Cortex of kidney (tissue), 1 donor: ENCODE measurements around the gene KRT83.
"Not testable (repeated sequence)": the region's sequence is repeated elsewhere in the genome, so short reads cannot be mapped to it uniquely, and the experiment has no call there.

ENCODE experiments used
- DNase-seq: peaks from one replicate; lab custom pipeline; 2025; lab: John Stamatoyannopoulos, UW

Gene KRT83

DNA sequence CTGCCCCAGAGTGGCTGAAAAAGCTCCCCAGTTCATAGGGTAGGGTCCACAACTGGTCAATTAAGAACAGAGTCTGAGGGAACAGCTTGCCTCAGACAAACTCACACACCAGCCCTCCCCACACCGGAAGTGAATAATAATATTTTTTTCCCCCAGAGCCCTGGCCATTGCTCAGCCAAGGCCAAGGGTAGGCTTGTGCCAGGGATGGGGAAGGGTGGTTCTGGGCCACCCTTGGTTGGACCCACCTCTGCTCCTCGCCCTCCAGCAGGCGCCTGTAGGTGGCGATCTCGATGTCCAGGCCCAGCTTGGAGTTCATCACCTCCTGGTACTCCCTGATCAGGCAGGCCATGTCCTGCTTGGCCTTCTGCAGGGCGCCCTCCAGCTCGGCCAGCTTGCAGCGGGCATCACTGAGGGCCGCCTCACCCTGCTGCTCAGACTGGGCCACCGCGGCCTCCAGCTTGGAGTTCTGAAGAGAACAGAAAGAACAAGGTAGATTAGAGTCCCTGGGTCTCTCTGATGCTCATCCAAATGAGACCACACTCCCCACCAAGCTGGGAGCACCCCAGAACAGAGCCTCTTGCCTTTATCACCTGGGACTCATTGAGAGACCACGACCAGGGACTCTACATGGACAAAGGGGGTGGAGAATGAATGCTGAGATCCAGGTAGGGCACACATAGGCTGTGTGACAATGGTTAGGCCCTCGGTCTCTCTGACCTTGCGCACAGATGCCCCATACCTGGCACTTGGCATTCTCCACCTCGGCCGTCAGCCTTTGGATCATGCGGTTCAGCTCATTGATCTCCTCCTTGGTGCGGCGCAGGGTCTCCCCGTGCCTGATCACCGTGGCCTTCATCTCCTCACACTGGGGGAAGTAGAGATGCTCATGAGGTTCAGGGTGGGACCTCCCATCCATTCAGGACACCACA is 34.1 kb downstream of the KRT83 start:
- DNase-seq, result not testable (repeated sequence)

DNA sequence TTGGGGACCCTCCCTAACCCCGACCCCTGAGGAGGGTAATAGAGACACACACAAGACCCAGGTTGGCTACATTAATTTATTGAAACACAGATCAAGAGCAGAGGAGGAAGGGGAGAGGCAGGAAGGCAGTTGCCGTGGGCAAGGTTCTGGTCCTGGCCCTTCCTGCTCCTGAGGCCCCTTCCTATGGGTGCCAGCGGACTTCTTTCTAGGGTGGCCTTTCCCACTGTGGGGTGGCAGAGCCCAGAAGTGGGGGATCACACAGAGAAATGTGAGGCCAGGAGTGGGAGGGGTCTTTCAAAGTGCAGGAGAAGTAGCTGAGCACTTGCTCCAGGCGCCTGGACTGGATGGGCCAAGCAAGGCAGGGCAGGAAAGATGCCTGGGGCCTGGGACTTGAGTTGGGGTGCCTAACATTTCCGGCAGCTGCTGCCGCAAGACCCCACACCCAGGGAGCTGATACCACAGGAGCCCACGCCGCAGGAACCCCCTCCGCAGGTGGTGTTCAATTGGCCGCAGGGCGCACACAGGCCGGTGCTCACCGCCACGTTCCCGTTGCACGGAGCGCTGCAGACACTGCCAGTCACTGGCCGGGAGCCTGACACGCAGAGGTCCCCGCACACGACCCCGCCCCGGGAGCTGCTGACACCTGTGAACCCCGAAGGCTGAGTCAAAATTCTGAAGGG is 35.2 kb downstream of the KRT83 start:
- no peak for DNase-seq

DNA sequence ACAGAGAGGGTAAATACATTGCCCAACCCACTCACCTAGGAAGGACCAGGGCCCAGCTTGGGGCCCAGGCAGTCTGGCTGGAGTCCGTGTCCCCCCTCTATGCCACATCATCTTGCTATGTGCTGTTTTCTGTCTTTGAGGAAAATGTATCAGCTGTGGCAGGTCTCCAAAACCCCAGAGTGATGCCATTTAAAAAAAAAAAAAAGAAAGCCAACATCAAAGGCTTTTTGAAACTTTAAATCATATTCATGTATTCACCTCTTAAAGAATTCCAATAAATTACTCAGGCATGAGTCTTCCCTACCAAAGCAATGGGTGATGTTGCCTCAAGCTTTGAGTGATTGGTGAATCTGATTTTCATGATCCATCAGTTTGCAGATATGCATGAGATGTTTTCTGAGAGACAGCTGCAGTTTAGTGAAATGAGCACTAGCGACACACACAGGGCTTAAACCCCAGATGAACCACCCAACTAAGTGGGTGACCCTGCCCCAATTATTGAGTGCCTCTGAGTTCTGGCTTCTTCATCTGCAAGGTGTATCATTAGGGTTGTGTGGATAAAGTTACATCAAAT is 35.9 kb downstream of the KRT83 start:
- DNase-seq, result no peak

DNA sequence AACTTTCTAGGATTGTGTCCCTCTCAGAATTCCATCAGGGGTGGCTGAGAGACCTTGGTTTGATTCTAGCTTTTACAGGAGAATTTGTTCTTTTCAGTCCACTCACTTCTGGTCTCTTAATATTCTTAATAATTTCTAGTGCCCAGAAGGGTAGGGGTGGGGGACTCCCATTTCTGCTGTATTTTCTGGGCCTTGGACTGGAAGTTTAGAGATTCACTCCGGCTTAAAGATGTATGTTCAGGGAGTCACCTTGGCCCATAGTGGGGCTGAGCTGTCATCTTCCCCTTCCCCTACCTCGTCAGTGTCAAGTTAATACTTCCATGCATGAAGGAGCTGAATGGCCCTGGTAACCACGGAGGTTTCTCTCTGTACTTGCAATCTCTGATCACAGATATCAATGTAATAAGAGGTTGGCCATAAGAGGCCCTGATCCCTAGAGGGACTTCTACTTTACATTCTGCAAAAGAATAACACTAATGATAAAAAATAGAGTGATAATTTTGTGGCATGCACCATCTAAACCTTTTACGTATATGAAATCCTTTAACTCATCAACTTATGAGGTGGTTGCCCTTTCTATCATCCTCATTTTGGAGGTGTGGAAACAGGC is 36.5 kb downstream of the KRT83 start:
- DNase-seq, result no peak

DNA sequence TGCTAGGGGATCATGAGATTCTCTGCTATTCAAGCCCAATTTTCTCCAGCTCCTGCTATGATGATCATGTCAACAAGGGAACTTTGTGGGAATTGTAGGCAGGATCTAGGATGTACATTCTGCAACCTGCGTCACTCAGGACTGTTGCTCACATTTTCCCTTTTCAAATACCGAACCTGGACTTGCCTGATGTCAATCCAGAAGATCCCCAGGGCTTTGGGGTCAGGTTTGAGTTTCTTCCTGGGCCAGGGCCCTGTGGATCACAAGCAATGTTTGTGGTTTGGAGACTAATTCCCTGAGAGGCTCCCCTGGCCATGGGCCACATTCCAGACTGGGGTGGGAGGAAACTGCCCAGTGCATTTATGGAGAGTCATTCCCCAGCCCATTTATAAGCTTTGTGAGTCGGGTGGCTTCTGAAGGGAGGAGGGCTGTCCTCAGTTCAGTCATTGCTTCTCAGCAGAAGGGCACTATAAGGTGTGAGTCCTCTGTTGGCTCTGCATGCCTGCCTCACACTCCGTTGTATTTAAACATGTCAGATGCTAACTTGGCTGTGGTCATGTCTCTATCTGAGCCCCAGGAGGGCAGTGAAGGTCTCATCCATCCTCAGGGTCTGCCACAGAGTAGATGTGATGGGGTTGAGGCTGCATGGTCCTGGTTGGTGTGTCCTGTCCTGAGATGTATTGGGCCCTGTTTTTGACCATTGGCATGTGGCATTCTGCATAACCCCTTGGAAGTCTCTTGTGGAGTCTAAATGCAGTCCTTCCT is 40.2 kb downstream of the KRT83 start:
- no peak for DNase-seq

DNA sequence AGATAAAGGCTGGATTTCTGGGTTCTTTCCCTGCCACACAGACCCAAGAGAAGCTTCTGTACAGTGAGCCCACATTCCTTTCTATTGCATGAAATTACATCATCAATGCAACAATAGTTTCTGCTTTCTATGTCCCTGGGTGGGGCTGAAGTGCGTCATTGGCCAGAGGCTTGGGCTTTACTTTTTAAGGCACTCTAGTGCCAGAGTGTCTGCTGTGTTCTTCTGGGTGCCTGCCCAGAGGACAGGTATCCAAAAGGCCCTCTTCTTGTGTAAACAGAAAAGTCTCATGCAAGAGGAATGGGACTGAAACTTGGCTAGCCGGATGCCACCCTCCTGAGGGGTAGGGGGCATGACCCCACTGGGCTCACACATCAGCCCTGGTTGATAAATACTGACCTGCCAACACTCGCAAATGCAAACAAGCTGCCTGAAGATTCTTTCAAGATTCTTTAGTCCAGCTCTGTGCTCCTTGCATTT is 40.8 kb downstream of the KRT83 start:
- no peak for DNase-seq

DNA sequence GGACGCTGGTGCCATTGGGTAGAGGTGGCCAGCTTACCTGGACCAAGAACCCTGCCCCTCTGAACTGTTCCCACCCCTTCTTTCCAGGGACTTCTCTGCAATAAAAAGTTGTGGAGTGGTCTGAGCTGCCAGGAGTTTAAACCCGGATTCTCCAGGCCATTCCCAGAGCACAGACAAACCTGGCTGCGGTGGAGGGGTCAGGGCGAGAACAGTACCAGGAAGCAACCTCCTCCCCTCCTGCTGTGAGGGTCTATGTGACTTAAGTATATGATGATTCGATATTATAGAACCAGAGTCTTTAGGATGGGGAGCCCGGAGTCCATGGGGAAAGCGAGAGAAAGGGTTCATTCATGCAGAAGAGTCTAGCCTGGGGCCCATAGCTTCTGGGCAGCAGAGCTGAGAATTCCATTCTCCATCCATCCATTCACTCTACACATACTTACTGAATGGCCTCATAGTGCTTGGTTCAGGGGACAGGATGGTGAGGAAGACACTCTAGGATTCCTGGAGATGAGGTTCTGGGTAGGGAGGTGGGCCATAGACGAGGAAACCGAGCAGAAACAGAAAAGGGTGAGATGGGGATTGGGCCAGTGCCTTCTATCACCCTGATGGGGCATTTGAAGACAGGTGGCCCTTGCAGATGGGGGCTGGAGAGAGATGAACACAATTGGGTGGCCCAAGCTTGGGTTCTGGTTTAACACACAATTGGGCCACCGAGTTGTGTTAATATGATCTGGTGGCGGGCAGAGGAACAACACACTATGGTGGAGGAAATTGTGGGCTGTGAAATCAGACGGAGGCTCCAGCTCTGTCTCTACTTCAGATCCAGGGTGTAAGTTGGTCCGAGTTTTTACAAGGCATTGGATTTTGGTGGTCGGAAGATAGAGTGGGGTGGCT is 41.5 kb downstream of the KRT83 start:
- no peak for DNase-seq

DNA sequence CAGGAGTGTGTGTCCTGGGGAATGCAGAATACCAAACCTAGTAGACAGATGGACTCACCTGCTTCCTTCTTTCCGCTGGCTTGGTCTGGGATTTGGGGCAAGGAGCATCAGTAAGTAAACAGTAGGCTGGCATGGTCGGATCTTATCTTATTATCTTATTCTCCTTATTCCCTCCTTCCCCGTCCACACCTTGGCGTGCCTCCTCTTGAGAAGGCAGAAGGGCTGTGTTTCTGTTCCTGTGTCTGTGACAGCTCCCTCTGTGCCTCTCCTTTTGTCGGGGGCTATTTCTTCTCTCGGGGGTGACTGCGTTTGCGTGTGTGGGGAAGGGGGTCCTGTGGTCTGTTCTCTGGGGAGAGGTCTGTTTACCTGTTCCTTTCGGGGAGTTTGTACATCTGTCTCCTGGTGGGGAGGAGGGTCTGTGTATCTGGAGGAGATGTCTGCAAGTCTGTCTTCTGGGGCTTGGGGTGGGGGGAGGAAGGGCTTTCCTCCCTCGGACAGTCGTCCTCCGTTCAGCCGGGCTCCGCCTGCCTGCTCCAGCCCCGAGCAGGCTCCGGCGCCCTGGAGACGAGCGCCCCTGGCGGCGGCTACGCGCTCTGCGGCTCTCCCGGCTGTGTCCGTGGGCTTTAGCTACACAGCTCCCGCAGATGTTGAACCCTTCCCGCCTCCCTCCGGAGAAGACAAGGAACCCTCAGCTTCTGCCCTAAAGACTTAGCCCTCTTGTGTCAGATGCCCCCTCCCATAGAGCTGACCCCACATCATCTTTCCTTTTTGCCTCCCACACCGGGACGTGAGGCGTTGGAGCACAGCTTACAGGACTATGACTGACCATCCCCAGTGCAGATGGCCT is 42.4 kb downstream of the KRT83 start:
- DNase-seq, result no peak

DNA sequence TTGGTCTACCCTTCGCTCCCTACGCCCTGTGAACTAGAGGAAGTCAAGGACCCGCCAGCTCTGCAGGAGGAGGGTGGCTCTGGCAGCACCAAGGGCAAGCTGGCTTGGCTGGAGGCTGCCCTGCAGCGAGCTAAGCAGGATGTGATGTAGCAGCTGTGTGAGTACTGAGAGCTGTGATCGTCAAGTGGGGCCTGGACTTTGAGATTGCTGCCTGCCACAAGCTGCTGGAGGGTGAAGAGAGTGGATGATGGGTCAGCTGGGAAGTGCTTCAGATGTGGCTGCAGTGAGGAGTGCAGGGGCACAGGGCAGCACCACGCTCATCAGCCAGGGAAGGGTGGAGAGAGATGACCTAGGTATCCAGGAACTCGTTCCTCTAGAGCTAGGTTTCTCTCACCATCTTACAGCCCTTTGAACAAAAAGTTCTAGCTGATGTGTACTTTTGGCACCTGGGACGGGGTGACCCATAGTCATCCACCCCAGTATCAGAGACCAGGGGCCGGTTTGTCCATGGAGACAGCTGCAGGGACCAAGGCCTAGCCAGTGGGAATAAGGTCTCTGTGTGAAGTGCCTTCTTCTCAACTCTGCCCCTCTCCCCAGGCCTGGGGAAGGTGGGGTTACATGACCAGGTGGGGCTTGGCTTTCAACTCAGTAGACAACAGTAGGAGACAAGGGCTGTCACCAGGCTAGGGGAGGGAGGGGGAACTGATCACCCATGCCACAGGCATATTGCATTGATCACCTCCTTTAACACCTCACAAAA is 43.5 kb downstream of the KRT83 start:
- DNase-seq, result no peak

DNA sequence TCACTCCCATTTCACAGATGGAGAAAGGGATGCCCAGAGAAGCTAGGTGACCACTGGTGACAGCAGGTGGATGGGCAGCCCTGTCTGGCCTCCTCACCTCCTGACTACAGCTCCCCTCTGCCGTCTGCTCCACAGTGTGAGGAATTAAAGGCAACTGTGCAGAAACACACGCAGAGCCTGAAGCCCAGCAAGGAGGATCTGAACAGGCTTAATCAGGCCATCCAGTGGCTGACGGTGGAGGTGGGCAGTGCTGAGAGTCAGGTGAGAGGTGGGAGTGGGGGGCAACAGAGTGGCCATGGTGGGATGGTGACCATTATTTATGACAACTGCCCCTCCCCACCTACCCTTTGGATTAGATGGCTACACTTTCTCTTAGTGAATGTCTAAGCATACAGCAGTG is 45.5 kb downstream of the KRT83 start:
- no peak for DNase-seq

DNA sequence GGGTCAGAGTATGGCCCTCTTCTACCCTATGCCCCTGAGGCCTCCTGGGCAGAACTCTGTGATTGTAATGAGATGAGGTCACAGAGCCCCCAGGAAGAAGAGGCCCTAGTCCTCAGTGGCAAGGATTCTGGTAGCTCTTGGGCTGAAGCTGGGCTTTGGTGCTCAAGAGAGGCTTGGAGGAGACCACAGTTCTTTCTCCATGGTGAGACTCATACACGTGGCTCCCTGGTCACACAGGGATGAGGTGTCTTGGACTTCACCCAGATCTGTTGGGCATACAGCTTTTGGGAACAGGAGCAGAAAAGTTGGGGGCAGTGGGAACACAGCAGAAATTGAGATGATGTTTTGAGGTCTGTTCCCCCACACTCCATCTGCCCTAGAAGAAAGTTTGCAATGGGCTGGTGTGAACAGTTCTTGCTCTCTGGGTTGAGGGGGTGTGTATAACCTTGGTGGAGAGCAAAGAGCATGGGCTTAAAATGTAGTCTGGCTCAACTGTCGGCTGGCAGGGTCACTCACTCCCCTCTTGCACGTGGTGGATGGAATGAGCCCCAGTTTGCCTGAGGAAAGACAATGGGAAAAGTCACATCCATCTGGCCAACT is 46.6 kb downstream of the KRT83 start, which contains the start of gene KRT86:
KRT86 (plus strand) TSS at position 125 of the 600 bp plus-strand sequence. CDS start 27,272 bp downstream, outside the sequence.
- no peak for DNase-seq

DNA sequence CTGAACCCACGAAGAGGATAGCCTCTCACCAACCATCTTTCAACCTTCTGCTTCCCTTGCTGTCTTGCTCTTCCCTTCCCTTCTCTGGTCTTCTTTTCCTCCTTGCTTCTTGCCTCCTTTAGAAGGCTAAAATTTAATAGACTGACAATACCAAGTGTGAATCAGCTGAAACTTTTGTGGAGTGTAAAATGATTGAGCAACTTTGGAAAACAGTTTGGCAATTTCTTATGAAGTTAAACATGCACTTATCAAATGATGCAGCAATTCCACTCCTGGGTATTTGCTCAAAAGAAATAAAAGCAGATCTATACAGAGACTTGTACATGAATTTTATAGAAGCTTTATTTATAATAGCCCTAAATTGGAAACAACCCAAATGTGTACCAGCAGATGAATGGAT is 50.0 kb downstream of the KRT83 start:
- DNase-seq, result no peak

DNA sequence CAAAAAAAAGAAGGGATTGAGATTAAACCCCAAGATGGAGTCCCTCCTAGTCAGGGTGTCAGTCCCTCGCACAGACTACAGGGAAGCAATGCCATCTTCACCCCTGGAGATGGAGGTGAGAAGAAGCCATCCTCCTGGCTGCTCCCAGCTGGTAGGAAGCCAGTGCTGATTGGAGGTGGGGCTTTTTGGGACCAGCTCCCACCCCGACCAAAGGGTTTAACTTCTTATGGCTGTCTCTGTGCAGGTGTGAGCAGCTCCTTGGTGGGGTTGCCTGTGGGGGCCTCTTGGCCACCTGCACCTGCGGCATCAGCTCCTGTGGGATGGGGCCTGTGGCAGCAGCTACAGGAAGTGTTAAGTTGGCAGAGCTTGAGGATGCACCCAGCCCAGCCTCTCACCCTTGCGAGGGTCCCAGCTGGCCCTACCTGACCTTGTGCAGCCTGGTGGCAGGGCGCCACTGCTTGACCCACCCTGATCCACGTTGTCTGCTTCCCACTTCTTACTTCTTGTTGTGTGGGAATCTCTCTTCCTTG is 50.6 kb downstream of the KRT83 start:
- no peak for DNase-seq

DNA sequence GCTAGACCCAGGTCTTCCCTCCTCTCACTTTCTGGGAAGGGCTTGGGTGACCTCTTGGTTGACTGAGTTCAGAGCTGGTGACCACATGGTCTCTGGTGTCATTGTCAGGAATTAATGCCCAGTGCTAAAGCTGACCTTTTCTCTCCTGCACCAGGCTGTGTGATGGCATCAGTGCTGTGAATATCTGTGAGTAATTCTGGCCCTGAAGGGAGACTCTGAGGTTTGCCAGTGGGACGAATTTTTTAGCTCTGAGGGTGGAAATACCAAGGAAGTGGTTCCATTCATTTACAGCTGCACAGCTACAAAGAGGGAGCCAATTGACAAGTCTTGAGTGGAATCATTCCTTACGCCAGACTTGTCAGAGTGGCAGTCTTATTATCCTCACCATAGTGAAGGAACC is 53.0 kb downstream of the KRT83 start:
- no peak for DNase-seq

DNA sequence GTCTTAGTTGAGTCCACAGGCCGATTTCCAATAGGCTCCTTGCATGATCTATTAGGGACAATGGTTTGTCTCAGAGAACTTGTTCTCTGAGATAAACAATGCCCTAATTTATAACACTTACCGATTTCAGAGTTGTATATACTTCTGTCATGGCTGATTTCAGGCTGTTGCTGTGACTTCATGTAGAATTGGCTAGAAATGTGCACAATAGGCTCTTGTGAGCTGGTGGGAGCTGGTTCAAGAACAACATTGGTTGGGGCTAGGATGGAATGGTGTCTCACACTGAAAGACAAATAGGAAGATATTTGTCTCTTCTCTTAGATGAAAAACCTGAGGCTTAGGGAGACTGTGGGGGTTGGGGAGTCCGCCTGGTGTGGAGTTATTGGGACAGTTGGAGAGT is 53.5 kb downstream of the KRT83 start:
- no peak for DNase-seq

DNA sequence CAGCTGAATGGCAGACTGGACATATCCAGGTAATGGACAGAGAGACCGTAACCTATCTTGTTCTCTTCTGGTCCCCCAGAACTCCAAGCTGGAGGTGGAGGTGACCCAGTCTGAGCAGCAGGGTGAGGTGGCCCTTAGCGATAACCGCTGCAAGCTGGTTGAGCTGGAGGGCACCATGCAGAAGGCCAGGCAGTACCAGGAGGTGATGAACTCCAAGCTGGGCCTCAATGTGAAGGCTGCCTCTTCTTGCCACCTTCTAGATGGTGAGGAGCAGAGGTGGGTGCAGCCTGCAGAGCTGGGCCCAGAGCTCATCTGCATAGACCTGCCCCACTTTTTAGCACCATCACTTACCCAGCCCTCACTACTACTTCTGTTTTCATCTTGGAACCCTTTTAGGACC is 53.9 kb downstream of the KRT83 start:
- DNase-seq, result no peak

DNA sequence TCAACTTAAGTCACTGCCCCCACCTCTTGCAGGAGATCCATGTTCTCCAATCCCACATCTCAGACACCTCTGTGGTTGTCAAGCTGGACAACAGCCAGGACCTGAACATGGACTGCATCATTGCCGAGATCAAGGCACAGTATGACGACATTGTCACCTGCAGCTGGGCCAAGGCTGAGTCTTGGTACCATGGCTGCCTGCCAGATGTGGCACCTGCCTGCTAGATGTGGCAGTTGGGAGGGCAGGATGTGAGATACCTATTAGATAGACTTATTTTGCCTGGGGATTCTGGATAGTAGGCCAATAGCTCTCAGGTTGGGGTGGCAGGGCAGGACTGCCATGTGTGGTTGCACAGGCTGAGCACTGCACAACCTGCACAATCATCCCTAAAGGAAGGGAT is 54.7 kb downstream of the KRT83 start:
- no peak for DNase-seq

DNA sequence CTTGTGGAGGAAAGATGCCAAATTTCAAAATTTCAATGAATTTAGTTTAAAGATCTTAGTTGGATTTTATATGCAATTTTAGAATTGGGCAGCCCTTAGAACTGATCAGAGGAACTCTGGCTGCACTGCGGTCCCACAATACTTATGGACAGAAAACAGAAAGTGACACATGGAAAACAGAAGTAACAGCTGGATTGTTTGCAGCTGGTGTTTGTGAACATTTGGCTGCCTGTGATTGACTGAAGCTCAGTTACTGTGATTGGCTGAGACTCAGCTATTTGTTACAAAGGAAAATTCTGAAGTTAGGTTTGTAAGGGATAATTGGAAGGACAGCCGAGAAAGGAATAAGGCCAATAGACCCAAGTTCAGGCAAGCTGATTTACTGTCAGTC is 56.8 kb downstream of the KRT83 start:
- DNase-seq, result no peak
